HEK293 (cell line): Measurements from ENCODE around the gene CNTN4.

ENCODE experiments used
- CTCF ChIA-PET: fragments of 350-600 bp; formaldehyde crosslinking; extraction: SDS; loops from one replicate; lab custom pipeline; 2021; ENCODE audit warnings: antibody characterized with exemption; lab: Yijun Ruan, JAX
- POLR2A ChIA-PET: fragments of 300-600 bp; formaldehyde crosslinking; extraction: SDS; loops from one replicate; lab custom pipeline; 2020; ENCODE audit warnings: antibody characterized with exemption, inconsistent platforms; lab: Yijun Ruan, JAX
- H3K27ac ChIP-seq: fragments of 200-500 bp; sonication (Bioruptor generic); 2 replicates; pipeline ENCODE4 v1.5.1; 2014; ENCODE audit warnings: low read depth, low read length, control low read depth, inconsistent platforms; ENCODE audit errors: extremely low read depth
- H3K36me3 ChIP-seq, 2 experiments: fragments of 200-500 bp in 1 of 2; sonication (Bioruptor generic) in 1 of 2; 1 replicate in 1 of 2; 2 replicates in 1 of 2; pipeline ENCODE4 v1.5.1; 2014 to 2017; ENCODE audit warnings: inconsistent platforms in 2 of 2, low read length in 2 of 2; ENCODE audit not compliant: control insufficient read depth in 2 of 2, insufficient read depth in 1 of 2
- H3K4me1 ChIP-seq: fragments of 200-500 bp; sonication (Bioruptor generic); 2 replicates; pipeline ENCODE4 v1.5.1; 2014; ENCODE audit warnings: mild to moderate bottlenecking, low read length, inconsistent platforms; ENCODE audit not compliant: control insufficient read depth, insufficient read depth
- H3K4me3 ChIP-seq: 2 replicates; pipeline ENCODE4 v1.5.1; 2011; ENCODE audit warnings: low read depth, mild to moderate bottlenecking, control low read depth, low read length, moderate library complexity
- H3K9me3 ChIP-seq: fragments of 200-500 bp; sonication (Bioruptor generic); 2 replicates; pipeline ENCODE4 v1.5.1; 2014; ENCODE audit warnings: low read depth, low read length, inconsistent platforms; ENCODE audit not compliant: control insufficient read depth, insufficient read depth
- ATF2 ChIP-seq: fragments of 450-650 bp; formaldehyde crosslinking; IDR thresholded peaks from 2 replicates; pipeline ENCODE4 v1.5.1; 2016; ENCODE audit warnings: missing biosample characterization, missing genetic modification characterization, low read depth
- KLF10 ChIP-seq: fragments of 450-650 bp; IDR thresholded peaks from 2 replicates; pipeline ENCODE4 v1.5.1; 2018; ENCODE audit warnings: missing biosample characterization, mild to moderate bottlenecking, missing genetic modification characterization
- KLF9 ChIP-seq: fragments of 450-650 bp; formaldehyde crosslinking; IDR thresholded peaks from 2 replicates; pipeline ENCODE4 v1.5.1; 2016; ENCODE audit warnings: missing biosample characterization, missing genetic modification characterization, low read depth
- OVOL3 ChIP-seq: fragments of 450-650 bp; formaldehyde crosslinking; IDR thresholded peaks from 2 replicates; pipeline ENCODE4 v1.5.1; 2016; ENCODE audit warnings: missing biosample characterization, missing genetic modification characterization
- SCRT1 ChIP-seq: fragments of 450-650 bp; formaldehyde crosslinking; IDR thresholded peaks from 2 replicates; pipeline ENCODE4 v1.5.1; 2016; ENCODE audit warnings: missing biosample characterization, missing genetic modification characterization, borderline replicate concordance
- TRIM28 ChIP-seq: IDR thresholded peaks from 2 replicates; pipeline ENCODE4 v1.6.1; 2011; ENCODE audit warnings: low read length, control low read depth, borderline replicate concordance
- ZBTB11 ChIP-seq: fragments of 450-650 bp; formaldehyde crosslinking; conservative IDR thresholded peaks from 2 replicates; pipeline ENCODE4 v1.5.1; 2016; ENCODE audit warnings: low read depth, missing biosample characterization, missing genetic modification characterization
- ZBTB6 ChIP-seq: fragments of 450-650 bp; formaldehyde crosslinking; IDR thresholded peaks from 2 replicates; pipeline ENCODE4 v1.5.1; 2017; ENCODE audit warnings: missing biosample characterization, missing genetic modification characterization
- ZNF10 ChIP-seq: fragments of 450-650 bp; formaldehyde crosslinking; IDR thresholded peaks from 2 replicates; pipeline ENCODE4 v1.5.1; 2017; ENCODE audit warnings: missing biosample characterization, missing genetic modification characterization
- ZNF175 ChIP-seq: fragments of 450-650 bp; formaldehyde crosslinking; IDR thresholded peaks from 2 replicates; pipeline ENCODE4 v1.5.1; 2016; ENCODE audit warnings: missing biosample characterization, missing genetic modification characterization
- ZNF184 ChIP-seq: fragments of 450-650 bp; IDR thresholded peaks from 2 replicates; pipeline ENCODE4 v1.5.1; 2018; ENCODE audit warnings: missing biosample characterization, mild to moderate bottlenecking, missing genetic modification characterization
- ZNF239 ChIP-seq: fragments of 450-650 bp; formaldehyde crosslinking; IDR thresholded peaks from 2 replicates; pipeline ENCODE4 v1.5.1; 2016; ENCODE audit warnings: missing biosample characterization, missing genetic modification characterization
- ZNF530 ChIP-seq: fragments of 450-650 bp; formaldehyde crosslinking; IDR thresholded peaks from 2 replicates; pipeline ENCODE4 v1.5.1; 2016; ENCODE audit warnings: low read depth, missing biosample characterization, missing genetic modification characterization
- ZNF555 ChIP-seq: fragments of 450-650 bp; formaldehyde crosslinking; conservative IDR thresholded peaks from 2 replicates; pipeline ENCODE4 v1.5.1; 2017; ENCODE audit warnings: missing biosample characterization, mild to moderate bottlenecking, missing genetic modification characterization, inconsistent platforms
- ZNF585B ChIP-seq: fragments of 450-650 bp; formaldehyde crosslinking; IDR thresholded peaks from 2 replicates; pipeline ENCODE4 v1.5.1; 2016; ENCODE audit warnings: missing biosample characterization, missing genetic modification characterization
- ZNF623 ChIP-seq: fragments of 450-650 bp; formaldehyde crosslinking; IDR thresholded peaks from 2 replicates; pipeline ENCODE4 v1.5.1; 2016; ENCODE audit warnings: missing biosample characterization, missing genetic modification characterization
- ZNF768 ChIP-seq: fragments of 450-650 bp; formaldehyde crosslinking; IDR thresholded peaks from 2 replicates; pipeline ENCODE4 v1.5.1; 2018; ENCODE audit warnings: missing biosample characterization, mild to moderate bottlenecking, missing genetic modification characterization
- TF ChIP-seq, protein P1 (sequence below): fragments of 450-650 bp; formaldehyde crosslinking; IDR thresholded peaks from 2 replicates; pipeline ENCODE4 v1.5.1; 2016; ENCODE audit warnings: missing biosample characterization, missing genetic modification characterization, borderline replicate concordance
- TF ChIP-seq, protein P2 (sequence below): fragments of 450-650 bp; formaldehyde crosslinking; IDR thresholded peaks from 2 replicates; pipeline ENCODE4 v1.5.1; 2016; ENCODE audit warnings: missing biosample characterization, missing genetic modification characterization
- TF ChIP-seq, protein P3 (sequence below): fragments of 450-650 bp; IDR thresholded peaks from 2 replicates; pipeline ENCODE4 v1.5.1; 2018; ENCODE audit warnings: missing biosample characterization, missing genetic modification characterization

Gene CNTN4

GRCh38 chr3:2098398-2099027 lies at the start of gene CNTN4 (continued):
- TF ChIP-seq ZBTB6 (tag by site-specific recombination) (peak; percentile 51; the same call in 1 of the 2 replicates), ZNF623 (no peak), SCRT1 (tag by site-specific recombination) (no peak), ZNF184 (tag by site-specific recombination) (no peak), ZNF239 (tag by site-specific recombination) (no peak), ZNF768 (no peak), ZNF175 (no peak)
- TF ChIP-seq, protein P1, sequence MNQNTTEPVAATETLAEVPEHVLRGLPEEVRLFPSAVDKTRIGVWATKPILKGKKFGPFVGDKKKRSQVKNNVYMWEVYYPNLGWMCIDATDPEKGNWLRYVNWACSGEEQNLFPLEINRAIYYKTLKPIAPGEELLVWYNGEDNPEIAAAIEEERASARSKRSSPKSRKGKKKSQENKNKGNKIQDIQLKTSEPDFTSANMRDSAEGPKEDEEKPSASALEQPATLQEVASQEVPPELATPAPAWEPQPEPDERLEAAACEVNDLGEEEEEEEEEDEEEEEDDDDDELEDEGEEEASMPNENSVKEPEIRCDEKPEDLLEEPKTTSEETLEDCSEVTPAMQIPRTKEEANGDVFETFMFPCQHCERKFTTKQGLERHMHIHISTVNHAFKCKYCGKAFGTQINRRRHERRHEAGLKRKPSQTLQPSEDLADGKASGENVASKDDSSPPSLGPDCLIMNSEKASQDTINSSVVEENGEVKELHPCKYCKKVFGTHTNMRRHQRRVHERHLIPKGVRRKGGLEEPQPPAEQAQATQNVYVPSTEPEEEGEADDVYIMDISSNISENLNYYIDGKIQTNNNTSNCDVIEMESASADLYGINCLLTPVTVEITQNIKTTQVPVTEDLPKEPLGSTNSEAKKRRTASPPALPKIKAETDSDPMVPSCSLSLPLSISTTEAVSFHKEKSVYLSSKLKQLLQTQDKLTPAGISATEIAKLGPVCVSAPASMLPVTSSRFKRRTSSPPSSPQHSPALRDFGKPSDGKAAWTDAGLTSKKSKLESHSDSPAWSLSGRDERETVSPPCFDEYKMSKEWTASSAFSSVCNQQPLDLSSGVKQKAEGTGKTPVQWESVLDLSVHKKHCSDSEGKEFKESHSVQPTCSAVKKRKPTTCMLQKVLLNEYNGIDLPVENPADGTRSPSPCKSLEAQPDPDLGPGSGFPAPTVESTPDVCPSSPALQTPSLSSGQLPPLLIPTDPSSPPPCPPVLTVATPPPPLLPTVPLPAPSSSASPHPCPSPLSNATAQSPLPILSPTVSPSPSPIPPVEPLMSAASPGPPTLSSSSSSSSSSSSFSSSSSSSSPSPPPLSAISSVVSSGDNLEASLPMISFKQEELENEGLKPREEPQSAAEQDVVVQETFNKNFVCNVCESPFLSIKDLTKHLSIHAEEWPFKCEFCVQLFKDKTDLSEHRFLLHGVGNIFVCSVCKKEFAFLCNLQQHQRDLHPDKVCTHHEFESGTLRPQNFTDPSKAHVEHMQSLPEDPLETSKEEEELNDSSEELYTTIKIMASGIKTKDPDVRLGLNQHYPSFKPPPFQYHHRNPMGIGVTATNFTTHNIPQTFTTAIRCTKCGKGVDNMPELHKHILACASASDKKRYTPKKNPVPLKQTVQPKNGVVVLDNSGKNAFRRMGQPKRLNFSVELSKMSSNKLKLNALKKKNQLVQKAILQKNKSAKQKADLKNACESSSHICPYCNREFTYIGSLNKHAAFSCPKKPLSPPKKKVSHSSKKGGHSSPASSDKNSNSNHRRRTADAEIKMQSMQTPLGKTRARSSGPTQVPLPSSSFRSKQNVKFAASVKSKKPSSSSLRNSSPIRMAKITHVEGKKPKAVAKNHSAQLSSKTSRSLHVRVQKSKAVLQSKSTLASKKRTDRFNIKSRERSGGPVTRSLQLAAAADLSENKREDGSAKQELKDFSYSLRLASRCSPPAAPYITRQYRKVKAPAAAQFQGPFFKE (tag by site-specific recombination), result no peak

GRCh38 chr3:2061360-2061759 lies 37.3 kb upstream of the CNTN4 start:
- CTCF ChIA-PET, result no interaction called here
- H3K9me3 ChIP-seq, result no peaks in the 10 kb centered on the region
- no peak for TF ChIP-seq TRIM28
- TF ChIP-seq, protein P2, sequence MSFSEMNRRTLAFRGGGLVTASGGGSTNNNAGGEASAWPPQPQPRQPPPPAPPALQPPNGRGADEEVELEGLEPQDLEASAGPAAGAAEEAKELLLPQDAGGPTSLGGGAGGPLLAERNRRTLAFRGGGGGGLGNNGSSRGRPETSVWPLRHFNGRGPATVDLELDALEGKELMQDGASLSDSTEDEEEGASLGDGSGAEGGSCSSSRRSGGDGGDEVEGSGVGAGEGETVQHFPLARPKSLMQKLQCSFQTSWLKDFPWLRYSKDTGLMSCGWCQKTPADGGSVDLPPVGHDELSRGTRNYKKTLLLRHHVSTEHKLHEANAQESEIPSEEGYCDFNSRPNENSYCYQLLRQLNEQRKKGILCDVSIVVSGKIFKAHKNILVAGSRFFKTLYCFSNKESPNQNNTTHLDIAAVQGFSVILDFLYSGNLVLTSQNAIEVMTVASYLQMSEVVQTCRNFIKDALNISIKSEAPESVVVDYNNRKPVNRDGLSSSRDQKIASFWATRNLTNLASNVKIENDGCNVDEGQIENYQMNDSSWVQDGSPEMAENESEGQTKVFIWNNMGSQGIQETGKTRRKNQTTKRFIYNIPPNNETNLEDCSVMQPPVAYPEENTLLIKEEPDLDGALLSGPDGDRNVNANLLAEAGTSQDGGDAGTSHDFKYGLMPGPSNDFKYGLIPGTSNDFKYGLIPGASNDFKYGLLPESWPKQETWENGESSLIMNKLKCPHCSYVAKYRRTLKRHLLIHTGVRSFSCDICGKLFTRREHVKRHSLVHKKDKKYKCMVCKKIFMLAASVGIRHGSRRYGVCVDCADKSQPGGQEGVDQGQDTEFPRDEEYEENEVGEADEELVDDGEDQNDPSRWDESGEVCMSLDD (tag by site-specific recombination), result no peak
- TF ChIP-seq ZNF585B (tag by site-specific recombination), result no peak
- TF ChIP-seq, protein P3, sequence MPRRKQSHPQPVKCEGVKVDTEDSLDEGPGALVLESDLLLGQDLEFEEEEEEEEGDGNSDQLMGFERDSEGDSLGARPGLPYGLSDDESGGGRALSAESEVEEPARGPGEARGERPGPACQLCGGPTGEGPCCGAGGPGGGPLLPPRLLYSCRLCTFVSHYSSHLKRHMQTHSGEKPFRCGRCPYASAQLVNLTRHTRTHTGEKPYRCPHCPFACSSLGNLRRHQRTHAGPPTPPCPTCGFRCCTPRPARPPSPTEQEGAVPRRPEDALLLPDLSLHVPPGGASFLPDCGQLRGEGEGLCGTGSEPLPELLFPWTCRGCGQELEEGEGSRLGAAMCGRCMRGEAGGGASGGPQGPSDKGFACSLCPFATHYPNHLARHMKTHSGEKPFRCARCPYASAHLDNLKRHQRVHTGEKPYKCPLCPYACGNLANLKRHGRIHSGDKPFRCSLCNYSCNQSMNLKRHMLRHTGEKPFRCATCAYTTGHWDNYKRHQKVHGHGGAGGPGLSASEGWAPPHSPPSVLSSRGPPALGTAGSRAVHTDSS (tag by site-specific recombination), result no peak
- no peak for TF ChIP-seq ZBTB11 (tag by site-specific recombination)
- TF ChIP-seq KLF9 (tag by site-specific recombination), result no peak
- no peak for TF ChIP-seq OVOL3 (tag by site-specific recombination)
- TF ChIP-seq ATF2 (tag by site-specific recombination), result no peak
- TF ChIP-seq ZNF555, result no peak
- no peak for TF ChIP-seq ZNF10 (tag by site-specific recombination)
- no peak for TF ChIP-seq ZNF530
- TF ChIP-seq KLF10 (tag by site-specific recombination), result no peak
- H3K36me3 ChIP-seq, result no peaks in the 10 kb centered on the region
- no peak overlapping the region for H3K4me3 ChIP-seq
- H3K27ac ChIP-seq, result no peak overlapping the region
- H3K4me1 ChIP-seq, result no peaks in the 10 kb centered on the region
- POLR2A ChIA-PET, result no interaction called here
